Upper lobe of left lung (tissue), 4 donors: ENCODE results near the gene NIM1K.

Source experiments
- CTCF ChIP-seq, 6 experiments: fragments of 450-650 bp in 4 of 6; fragments of 200-600 bp in 2 of 6; sonication (generic) in 2 of 6; IDR thresholded peaks; one replicate each; pipeline ENCODE4 v1.5.1; 2016 to 2019; ENCODE audit warnings: antibody characterized with exemption in 6 of 6
- EP300 ChIP-seq, 4 donors: sonication (generic); formaldehyde crosslinking; IDR thresholded peaks; one replicate each; pipeline ENCODE4 v1.5.1; 2017; ENCODE audit warnings: antibody characterized with exemption in 4 of 4, control low read depth in 2 of 4
- POLR2A ChIP-seq, 4 donors: fragments of 450-650 bp; IDR thresholded peaks; one replicate each; pipeline ENCODE4 v1.5.1; 2016 to 2017; ENCODE audit warnings: antibody characterized with exemption in 4 of 4, mild to moderate bottlenecking in 2 of 4
- POLR2AphosphoS5 ChIP-seq, 2 donors: sonication (generic); formaldehyde crosslinking; IDR thresholded peaks; one replicate each; pipeline ENCODE4 v1.5.1; 2017; ENCODE audit warnings: antibody characterized with exemption in 2 of 2

- TF ChIP-seq CTCF (IDR thresholded peaks at IDR 0.05) (no peak), POLR2AphosphoS5 (IDR thresholded peaks at IDR 0.05) (no peak), POLR2A (IDR thresholded peaks at IDR 0.05) (no peak), EP300 (IDR thresholded peaks at IDR 0.05) (no peak)
Measured at GRCh38 chr5:43155394-43156096, 36.5 kb upstream of the NIM1K start.
